ENCODE data around the gene RPL13. TPM values are rescaled to one million over a fixed set of nuclear protein-coding genes. Genes with fewer than 3 reads are reported as not detected.

RPL13 gene
- total RNA-seq, 1 donor from 2014 or later: 8,204 TPM

- Histone ChIP-seq H3K27me3 (no peaks in the 10 kb centered on the region), H3K27ac (no peak overlapping the region), H3K4me3 (no peak overlapping the region), H3K36me3 (peaks cover 0 to 63% of the 10 kb centered on the region in 2 donors), H3K9me3 (no peaks in the 10 kb centered on the region), H3K4me1 (no peaks in the 10 kb centered on the region)
- intact Hi-C loops (cut with DNase I): no loop called here
- no peak for TF ChIP-seq CTCF (IDR thresholded peaks at IDR 0.05)
- no peak for TF ChIP-seq POLR2A (IDR thresholded peaks at IDR 0.05)
- no peak for TF ChIP-seq POLR2AphosphoS5 (IDR thresholded peaks at IDR 0.05; ENCODE audit: insufficient read depth in 1 of 2, low read depth in 1 of 2)
- DNase-seq (ENCODE audit: extremely low spot score in 2 of 2): no peak
Measured at GRCh38 chr16:89536886-89537548, 23.5 kb upstream of the RPL13 start.

GRCh38 chr16:89537549-89537925 lies 22.9 kb upstream of the RPL13 start:
- H3K4me3 ChIP-seq: no peak overlapping the region
- peaks cover 0 to 60% of the 10 kb centered on the region in 2 donors for H3K36me3 ChIP-seq
- no peak for TF ChIP-seq POLR2A (IDR thresholded peaks at IDR 0.05)
- TF ChIP-seq CTCF (IDR thresholded peaks at IDR 0.05): no peak
- no peak for TF ChIP-seq POLR2AphosphoS5 (IDR thresholded peaks at IDR 0.05; ENCODE audit: insufficient read depth in 1 of 2, low read depth in 1 of 2)
- no peaks in the 10 kb centered on the region for H3K27me3 ChIP-seq
- no peaks in the 10 kb centered on the region for H3K9me3 ChIP-seq
- H3K4me1 ChIP-seq: no peaks in the 10 kb centered on the region
- no peak for DNase-seq (ENCODE audit: extremely low spot score in 2 of 2)
- intact Hi-C loops (cut with DNase I): no loop called here
- no peak overlapping the region for H3K27ac ChIP-seq

- TF ChIP-seq POLR2AphosphoS5 (IDR thresholded peaks at IDR 0.05; ENCODE audit: insufficient read depth in 1 of 2, low read depth in 1 of 2) (no peak), CTCF (IDR thresholded peaks at IDR 0.05) (no peak), POLR2A (IDR thresholded peaks at IDR 0.05) (no peak)
- H3K4me3 ChIP-seq: no peak overlapping the region
- no peaks in the 10 kb centered on the region for H3K4me1 ChIP-seq
- H3K27ac ChIP-seq: no peak overlapping the region
- H3K36me3 ChIP-seq: peaks cover 0 to 56% of the 10 kb centered on the region in 2 donors
- no peak for DNase-seq (ENCODE audit: extremely low spot score in 2 of 2)
- no peaks in the 10 kb centered on the region for H3K9me3 ChIP-seq
- intact Hi-C loops (cut with DNase I): no loop called here
- H3K27me3 ChIP-seq: no peaks in the 10 kb centered on the region
Measured at GRCh38 chr16:89538286-89538685, 22.2 kb upstream of the RPL13 start.

GRCh38 chr16:89540557-89540956 lies 19.9 kb upstream of the RPL13 start:
- no peak overlapping the region for H3K27ac ChIP-seq
- H3K27me3 ChIP-seq: no peaks in the 10 kb centered on the region
- peaks cover 0 to 55% of the 10 kb centered on the region in 2 donors for H3K36me3 ChIP-seq
- no peaks in the 10 kb centered on the region for H3K9me3 ChIP-seq
- H3K4me1 ChIP-seq: no peaks in the 10 kb centered on the region
- H3K4me3 ChIP-seq: no peak overlapping the region
- intact Hi-C loops (cut with DNase I): no loop called here
- DNase-seq (ENCODE audit: extremely low spot score in 2 of 2): no peak
- TF ChIP-seq CTCF (IDR thresholded peaks at IDR 0.05) (no peak), POLR2A (IDR thresholded peaks at IDR 0.05) (no peak), POLR2AphosphoS5 (IDR thresholded peaks at IDR 0.05; ENCODE audit: insufficient read depth in 1 of 2, low read depth in 1 of 2) (no peak)

- intact Hi-C loops (cut with DNase I): no loop called here
- H3K9me3 ChIP-seq: no peaks in the 10 kb centered on the region
- no peaks in the 10 kb centered on the region for H3K27me3 ChIP-seq
- TF ChIP-seq POLR2AphosphoS5 (IDR thresholded peaks at IDR 0.05; ENCODE audit: insufficient read depth in 1 of 2, low read depth in 1 of 2): no peak
- no peak for TF ChIP-seq CTCF (IDR thresholded peaks at IDR 0.05)
- no peak for TF ChIP-seq POLR2A (IDR thresholded peaks at IDR 0.05)
- H3K4me3 ChIP-seq: no peak overlapping the region
- no peak for DNase-seq (ENCODE audit: extremely low spot score in 2 of 2)
- no peaks in the 10 kb centered on the region for H3K4me1 ChIP-seq
- H3K27ac ChIP-seq: no peak overlapping the region
- H3K36me3 ChIP-seq: peaks cover 3 to 59% of the 10 kb centered on the region in 2 donors
Measured at GRCh38 chr16:89541792-89542191, 18.7 kb upstream of the RPL13 start.
